EH (cell line): ENCODE data around the gene F13A1.
"Not testable (repeated sequence)": the region's sequence is repeated elsewhere in the genome, so short reads cannot be mapped to it uniquely, and the experiment has no call there.

ENCODE experiments used
- DNase-seq: peaks from one replicate; pipeline ENCODE4 v3.0.0-alpha.2; 2015; ENCODE audit warnings: low read depth

Gene F13A1

DNA sequence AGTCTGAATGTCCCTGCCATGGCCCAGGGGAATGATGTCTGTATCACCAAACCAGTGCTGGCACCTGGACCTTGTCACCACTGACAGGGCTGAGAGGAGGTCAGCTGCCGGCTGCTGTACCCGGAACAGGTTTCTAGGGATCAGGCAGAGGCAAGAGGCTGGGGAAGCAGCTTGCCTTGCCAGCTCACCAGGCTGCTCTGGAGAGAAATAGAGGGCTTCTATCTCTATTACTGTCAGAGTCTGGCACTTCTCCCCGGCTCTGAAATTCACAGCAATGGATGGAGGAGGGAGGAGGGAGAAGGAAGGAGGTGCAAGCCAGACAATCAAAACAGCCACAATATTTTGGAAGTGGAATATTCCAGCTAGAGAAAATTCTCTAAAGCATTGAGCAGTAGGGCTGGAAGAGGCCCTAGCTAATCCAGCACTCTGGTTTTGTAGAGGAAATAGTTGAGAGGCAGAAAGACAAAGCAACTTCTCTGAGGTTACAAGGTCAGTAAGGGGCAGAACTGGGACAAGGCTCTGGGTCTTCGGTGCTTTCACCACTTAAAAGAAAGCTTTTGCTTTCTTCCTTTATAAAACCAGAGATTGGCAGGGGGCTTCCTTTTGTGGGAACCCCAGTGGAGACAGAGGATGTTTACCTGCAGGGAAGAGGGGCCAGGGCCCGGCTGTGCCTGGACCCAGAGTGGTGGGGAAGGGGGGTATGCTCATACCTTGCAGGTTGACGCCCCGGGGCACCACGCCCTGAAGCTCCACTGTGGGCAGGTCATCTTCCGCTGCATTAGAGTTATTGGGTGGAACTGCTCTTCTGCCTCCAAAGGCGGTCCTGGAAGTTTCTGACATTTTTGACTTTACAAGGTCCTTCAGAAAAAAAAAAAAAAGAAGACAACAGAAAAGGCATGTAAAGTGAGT, 2.4 kb downstream of the F13A1 start:
- no peak for DNase-seq

DNA sequence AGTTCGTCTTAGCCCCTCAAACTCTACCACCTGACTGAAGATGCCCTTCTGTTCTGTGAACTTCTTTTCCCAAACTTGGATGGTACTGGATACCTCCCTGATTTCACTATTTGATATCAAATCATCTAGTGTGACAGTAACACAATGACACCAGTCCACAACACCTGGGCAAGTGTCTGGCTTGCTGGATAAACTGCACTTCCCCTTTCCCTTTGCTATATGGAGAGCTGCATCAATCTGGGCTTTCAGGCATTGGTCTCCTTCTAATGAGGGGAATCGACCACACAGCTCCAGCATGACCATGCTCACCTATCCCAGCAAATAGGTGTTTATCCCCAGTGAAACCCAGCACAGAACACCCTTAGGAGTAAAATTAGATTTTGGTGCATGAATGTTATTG, 3.1 kb downstream of the F13A1 start:
- no peak for DNase-seq

DNA sequence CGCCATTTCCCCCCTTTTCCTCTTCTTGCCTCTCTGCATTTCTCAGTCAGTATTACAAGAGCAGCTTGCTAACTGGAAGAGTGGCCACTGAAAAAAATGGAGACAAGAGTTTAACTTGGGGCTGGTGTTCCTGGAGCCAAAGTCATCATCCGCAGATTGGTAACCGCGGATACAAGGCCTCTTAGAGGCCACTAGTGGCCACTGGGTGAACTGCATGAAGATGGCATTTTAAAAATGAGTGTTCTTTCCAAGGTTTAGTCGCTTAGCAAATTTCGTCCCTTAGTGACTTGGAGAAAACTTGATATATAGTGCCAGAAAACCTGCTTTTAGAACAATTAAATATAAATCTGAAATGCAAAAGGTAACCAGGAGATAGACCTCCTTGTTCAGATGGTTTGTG, 4.8 kb downstream of the F13A1 start:
- DNase-seq, result peak; percentile 10

DNA sequence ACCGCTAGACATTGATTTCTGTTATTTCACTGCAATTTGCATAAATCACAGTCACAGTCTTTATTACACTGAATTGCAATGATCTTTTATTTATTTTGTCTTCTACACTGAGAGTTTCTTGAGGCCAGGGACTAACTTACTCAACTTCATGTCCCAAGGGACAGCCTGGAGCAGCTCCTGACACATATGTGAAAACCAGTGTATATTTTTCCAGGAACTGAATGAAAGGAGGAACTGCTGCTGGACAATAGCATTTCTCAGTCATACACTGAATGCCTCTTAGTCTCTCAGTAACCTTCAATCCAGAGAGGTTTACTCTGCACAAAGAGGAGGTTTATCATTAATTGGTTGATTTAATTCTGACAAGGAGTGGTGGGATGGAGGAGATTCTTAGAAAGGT, 5.9 kb downstream of the F13A1 start:
- DNase-seq, result no peak

DNA sequence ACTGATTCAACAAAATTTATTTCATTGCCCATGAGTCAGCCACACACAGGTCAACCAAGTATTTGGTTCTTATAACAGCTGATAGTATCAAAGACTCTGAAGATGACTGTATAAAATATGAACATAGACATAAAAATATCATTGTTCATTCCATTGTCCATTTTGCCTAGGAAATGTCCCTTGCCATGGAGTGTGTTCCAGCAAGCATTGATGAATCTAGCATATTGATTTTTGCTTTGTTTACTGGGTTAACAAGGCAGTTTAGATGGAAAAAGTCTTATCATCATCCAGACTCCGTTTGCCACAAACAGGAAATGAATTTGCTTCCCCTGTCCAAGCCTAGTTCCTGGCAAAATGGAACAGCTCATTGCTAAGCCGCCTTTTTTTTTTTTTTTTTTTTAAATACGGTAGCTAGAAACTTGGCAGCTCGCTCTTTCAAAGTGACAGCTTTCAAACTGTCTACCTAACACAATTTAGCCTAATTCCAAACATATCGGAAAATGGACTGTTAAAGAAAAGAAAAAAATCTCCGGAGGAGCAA, 7.5 kb downstream of the F13A1 start:
- DNase-seq, result no peak

DNA sequence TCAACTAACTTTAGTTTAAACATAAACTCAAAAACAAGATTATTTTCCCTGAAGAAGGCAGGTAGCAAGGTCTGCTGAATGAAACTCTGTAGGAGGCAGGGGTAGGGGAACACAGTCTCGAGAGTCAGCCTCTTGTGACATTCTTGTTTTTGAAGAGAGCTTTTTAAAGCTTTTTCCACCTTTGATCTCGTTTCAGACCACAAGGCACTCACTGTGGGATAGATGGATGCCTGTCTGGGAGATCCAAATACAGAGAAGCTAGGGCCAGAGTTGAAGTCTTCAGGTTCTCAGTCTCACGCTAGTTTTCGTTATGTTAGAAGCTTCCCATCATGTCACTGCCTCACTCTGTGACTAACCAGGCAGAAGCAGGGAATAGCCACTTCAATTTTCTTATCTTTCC, 14.9 kb downstream of the F13A1 start:
- no peak for DNase-seq

DNA sequence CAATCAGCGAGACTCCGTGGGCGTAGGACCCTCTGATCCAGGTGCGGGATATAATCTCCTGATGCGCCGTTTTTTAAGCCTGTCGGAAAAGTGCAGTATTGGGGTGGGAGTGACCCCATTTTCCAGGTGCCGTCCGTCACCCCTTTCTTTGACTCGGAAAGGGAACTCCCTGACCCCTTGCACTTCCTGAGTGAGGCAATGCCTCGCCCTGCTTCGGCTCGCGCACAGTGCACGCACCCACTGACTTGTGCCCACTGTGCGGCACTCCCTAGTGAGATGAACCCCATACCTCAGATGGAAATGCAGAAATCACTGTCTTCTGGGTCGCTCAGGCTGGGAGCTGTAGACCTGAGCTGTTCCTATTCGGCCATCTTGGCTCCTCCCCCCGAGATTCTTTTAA, 20.1 kb downstream of the F13A1 start:
- not testable (repeated sequence) for DNase-seq

DNA sequence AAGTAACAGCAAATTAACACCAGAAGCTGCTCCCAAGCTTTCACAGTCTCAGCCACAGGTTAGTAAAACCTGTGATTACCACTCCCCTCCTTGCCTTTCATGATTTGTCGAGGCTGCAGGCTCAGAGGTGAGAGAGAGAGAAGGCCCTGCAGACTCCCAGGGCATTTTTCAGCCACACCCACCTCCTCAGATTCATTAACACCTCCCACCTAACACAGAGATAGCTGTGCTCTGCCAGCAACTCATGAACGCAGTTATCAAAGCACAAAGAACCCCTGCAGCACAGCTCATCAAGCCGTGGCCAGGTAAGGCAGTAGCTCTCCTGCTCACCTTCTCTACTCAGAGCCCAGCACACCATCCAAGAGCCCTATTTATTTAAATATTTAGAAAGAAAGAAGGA, 27.1 kb downstream of the F13A1 start:
- no peak for DNase-seq

DNA sequence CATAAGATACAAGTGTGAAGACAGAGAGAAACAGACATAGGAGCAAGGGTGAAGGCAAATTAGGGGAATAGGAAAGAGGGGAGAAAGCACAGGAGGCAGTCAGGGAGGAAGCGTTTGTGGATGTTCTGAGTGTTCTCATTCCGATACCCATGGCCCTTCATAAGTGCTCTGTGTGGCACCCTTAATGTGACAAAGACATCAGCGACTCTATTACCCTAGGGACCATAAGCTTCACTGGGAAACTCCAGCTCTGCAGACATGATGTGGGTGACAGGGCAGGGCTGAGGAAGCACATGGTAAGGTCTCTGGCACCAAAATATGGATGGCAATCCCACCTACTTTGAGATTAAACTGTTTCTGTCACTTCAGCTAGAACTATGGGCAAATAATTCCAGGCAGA, 33.0 kb downstream of the F13A1 start:
- DNase-seq, result no peak

DNA sequence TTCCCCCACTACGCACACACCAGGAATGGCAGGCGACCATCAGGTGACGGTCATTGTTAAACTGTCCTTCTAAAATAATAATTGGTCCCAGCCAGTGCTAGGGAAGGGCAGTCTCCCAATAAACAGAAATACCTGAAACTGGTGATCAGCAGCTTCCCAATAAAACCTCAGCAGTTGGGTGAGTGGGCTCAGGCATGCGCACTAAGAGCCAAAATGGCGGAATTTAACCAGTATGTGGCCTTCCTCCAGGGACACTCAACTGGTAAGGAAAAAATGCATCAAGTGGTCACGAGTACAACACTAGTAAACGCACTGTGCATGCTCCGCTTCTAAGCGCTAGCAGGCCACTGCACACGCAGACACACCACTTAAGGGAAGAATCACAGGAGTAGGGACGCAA, 34.8 kb downstream of the F13A1 start:
- no peak for DNase-seq

DNA sequence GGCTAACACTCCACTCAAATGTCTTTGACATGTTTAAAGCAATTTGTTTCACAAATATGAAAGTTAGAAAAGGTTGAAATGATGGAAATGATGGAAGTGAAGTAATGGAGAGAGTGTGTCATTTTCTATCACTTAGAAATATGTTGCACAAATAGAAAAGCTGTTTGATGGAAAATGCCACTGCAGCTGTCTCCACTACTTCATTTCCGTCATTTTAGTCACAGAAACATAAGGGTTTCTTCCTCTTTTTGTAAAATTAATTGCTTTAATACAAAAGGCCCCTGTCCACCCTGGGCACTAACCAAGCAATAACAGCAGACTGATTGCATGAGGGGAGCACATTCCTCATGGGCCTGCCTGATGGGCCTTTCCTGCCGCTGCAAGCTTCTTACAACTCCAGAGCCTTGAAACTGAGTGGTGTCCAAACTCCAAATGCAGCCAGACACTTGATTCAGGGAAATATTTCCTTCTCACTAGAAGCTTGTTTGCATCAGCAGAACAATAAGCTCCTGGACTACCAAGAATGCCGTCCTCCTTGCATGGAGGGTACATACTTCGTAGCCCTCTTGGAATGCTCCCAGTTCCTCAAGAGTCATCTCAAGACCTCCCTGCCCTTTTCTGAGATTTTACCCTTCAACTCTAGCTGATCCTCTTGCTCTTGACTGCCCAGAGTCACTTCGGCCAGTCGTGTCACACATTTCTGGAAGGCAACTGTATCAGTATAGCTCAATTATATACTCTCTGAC, 36.1 kb downstream of the F13A1 start:
- no peak for DNase-seq

DNA sequence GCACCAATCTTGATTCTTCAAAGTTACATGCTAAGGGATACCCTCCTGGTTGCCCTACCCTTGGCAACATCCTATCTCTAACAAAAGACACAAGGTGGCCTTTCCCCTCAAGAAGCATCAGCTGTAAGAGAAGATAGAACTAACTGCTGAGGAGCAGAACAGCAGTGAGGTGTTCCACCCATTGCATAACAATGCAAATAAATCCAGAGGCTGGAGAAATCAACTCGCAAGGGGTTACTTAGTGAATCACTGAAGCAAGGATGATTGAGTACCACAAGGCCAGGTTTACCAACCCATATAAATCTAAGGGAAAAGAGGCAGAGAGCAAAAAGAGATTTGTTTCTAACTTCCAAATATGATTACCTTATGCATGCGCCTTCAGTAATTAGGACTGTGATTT, 36.7 kb downstream of the F13A1 start:
- DNase-seq, result no peak

DNA sequence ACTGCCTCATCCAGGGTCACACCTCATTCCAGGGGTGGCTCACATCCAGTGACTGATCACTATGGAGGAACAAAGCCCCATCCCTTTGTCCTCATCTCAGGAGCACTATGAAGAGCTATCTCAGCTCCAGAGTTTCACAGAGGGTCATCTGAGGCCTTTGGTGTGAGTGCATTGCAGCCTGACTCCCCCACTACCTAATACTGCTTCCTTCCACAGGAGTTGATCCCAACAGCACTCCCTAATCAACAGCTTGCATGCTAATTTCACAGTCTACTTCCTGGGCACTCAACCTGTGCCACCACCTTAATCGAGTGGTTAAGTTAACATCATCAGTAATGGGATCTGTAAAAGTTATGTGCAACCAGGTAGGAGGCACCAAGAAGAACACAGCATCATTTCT, 37.7 kb downstream of the F13A1 start:
- DNase-seq, result no peak

DNA sequence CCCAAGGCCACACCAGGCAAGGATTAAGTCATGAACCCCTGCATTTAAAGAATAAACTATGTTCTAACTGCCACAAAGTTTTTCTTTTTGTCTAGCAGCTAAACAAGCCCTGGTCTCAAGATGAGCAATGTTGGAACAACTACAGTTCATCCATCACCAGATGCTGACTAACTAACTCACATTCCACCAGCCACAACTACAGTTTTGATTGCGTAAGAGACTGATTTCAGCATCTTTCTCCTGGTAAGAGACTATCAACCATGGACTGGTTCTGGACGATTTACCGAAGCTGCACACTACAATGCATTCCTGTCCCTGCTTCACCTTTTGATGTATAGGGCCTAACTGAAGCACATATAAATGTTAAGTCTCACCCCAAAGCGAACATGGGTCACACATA, 43.0 kb downstream of the F13A1 start:
- DNase-seq, result no peak

DNA sequence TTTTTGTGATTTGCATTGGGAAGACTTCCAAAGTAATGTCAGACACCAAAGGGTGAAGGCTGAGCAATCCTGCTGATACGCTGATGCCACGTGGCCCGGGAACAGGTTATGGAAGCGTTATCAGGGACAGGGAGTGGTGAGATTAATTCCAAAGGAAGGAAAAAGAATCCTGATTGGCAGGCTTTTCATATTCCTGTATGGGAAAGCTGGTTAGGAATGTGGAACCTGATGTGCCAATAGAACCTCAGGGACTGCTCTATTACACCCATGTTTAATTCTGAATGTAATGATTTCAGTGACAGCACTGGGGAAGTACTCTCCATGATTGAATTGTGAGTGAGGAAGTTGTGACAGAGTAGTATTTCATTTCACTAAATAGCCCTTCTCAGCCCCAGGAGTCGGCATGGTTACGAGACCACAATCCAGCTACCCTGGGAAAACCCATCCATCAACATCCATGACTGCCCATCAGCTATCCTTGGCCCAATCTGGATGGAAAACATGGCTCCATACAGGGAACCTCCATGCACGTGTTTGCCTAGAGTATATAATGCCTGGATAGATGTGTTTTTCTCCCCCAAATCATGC, 49.4 kb downstream of the F13A1 start:
- no peak for DNase-seq

DNA sequence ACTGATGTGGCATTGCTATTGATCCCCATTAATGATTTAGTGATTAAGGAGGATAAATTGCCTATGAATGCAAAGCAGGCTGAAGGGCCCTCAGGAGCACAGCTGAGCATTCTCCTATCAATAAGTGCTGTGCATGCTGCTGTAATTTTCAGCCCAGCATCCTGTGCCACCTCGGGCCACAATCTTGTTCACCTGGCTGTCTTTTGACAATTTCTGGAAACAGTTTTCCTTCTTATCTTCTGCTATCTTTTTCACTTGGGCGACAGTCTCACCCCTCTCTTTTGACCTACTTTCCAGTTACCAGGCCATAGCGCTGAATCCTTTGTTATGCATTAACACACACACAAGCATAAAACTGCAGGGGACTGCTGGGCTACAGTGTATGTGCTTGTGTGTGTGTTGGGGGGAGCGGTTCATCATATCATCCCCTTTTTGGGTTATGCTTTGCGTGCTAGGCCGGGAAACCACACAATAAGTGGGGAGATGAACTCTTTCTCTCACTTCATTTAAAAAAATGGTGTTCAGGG, 60.2 kb downstream of the F13A1 start:
- DNase-seq, result no peak

DNA sequence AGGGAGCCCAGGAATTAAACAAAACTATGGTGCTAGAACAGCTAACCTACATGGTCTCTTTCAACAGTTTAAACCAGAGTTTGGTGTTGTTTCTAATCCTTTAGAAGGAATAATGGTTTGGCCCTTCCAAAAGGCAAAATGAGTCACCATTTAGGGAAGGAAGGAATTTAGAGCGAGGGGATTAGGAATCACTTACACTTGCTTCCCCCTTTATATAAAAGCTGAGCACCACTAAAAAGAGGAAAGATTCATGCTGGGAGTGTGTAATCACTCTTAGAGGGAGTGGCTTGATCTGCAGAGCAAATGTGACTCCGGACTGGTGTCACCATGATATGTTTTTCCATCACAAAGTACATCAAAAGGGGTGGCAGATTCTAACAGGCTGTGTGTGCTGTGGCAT, 63.6 kb downstream of the F13A1 start:
- no peak for DNase-seq

DNA sequence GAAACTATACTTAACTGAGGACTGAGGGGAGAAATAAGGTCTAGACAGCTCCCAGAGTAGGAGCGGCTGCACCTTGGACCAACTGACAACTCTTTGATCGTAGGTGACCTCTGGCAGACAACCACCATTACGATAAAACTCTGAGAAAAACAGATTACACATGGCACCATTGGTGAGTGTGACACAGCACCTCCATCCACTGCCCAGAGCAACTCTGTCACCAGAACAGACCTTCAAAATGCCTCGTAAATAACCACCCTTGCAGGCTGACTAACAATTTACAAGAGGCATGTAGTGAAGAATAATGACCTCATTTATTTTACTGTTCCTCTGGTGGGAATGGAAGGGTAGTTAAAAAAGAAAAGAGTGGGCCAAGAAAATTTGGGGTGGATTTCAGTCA, 64.2 kb downstream of the F13A1 start:
- DNase-seq, result no peak

DNA sequence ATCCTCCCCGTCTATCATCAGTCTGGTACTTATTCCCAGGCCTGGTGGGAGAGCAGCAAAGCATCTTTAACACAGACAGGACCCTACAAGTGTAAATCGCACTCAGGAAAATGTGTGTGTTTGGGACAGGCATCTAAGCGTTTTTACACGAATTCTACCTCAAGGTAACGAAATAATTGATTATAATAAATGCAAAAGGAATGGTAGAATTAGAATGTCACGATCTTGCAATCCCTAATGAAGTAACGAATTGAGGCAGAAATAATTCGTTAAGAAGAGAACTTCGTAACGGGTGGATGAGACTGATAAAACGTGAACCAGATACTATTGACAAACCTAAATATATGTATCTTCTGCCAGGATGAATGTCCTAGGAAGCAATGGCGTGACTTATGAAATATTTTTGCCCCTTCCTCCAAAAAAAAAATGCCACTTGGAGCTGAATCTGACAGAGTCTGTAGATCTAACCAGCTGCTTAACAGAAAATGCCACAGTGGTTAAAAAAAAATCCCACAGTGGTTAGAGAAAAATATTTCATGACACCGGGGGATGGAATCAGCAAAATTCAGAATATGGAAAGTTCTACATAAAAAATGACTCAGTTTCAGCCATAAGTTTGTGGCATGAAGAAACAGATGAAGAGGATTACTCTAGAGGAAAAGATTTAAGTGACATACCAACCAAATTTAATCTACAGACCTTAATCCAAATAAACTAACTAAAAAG, 68.7 kb downstream of the F13A1 start:
- DNase-seq, result no peak

DNA sequence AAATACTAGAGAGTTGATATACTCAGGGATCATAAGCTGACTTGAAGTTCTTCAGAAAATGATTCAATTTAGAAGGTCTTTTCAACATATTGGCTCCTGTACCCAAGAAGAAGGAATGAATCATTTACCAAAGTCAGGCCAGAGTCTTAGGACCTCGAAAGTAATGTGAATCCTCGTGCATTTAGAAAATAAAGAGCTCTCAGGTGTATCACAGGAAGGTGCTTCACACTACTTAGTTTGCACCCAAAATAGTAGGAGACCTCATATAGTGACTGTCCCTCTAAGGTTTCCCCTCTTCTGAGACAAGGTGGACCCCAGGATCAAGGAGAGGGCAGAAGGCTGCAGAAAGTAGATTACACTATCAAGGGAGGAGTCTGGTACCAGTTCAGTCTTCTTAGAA, 71.8 kb downstream of the F13A1 start:
- no peak for DNase-seq

DNA sequence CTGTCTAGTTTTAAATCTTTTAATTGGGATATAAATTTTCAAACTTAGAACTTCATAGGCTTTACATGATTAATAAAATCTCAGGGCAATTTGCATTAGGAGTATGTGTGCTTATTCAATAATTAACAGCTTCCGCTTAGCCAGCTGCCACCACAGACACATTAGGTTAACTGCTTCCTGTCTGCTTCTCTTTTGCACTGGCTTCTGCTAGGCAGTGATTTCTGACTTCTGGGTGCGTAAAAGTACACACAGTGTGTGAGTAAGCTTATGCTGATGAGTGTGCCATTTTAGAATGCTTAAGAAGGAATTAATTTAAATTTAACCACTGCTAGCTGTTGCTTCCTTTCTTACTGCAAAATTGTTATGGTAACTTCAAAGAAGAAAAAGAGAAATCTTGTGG, 73.9 kb downstream of the F13A1 start:
- no peak for DNase-seq

DNA sequence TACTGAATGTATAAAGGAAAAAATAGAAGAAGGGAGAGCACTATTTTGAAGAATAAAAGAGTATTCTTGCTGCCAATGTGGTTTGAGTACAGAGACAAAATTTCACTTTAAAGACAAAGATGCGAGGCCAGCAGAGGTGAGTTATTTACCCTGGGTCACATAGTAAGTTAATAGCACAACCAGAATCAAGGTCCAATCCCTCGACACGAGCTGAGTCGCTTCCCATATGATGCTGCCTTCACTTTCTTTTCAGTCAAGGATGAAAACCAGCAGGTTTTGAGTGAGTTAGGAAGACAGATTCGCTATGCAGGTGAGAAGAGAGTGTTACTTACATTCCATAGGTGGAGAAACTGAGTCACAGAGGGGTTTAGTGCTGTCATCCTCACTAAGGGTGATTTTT, 75.8 kb downstream of the F13A1 start:
- no peak for DNase-seq
